Measurements from ENCODE around the gene ACSL4.
"Not testable (repeated sequence)": the region's sequence is repeated elsewhere in the genome, so short reads cannot be mapped to it uniquely, and the experiment has no call there.

The ACSL4 gene

DNA sequence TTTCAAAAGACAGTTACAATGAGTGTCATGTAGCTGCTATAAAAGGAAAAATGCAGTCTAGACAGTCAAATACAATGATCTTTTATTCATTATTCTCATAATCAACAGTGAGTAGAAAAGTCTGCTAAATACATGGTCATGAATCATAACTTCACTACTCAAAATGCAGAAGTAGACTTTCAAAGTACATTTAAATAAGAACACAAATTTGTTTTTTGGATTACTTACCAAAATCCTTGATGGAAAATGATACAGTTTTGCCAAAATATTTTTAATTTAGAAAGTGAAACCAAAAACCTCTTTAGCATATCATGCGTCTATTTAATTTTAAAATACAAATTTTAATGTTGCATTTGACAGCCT is 4.9 kb downstream of the ACSL4 start:
- DNase-seq: no peak

DNA sequence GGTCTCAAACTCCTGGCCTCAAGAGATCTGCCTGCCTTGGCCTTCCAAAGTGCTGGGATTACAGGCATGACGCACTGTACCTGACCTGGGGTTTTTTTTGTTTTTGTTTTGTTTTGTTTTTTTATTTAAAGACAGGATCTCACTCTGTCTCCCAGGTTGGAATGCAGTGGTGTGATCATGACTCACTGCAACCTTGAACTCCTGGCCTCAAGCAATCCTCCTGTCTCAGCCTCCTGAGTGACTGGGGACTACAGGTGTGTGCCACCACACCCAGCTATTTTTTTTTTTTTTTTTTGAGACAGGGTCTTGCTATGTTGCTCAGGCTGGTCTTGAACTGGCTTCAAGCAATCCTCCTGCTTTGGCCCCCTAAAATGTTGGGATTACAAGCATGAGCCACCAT is 8.1 kb downstream of the ACSL4 start:
- not testable (repeated sequence) for DNase-seq

DNA sequence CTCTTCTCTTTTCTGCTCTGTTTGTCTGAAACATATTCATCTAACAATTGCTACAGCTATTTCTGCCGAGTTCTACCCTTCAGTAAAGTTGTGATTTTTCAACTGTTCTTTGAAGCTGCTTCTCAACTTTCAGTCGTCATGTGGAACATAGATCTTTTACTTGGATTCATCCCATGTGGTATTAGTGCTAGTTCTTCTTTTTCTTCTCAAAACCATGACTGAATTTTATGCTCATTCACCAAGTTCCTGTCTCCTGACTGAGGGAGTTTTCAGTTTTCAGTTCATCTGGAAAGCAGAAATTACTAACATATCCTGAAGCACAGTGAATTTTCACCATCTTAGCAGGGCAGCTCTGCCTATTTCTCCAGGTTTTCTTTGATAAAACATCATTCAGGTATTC is 12.1 kb downstream of the ACSL4 start:
- no peak for DNase-seq

DNA sequence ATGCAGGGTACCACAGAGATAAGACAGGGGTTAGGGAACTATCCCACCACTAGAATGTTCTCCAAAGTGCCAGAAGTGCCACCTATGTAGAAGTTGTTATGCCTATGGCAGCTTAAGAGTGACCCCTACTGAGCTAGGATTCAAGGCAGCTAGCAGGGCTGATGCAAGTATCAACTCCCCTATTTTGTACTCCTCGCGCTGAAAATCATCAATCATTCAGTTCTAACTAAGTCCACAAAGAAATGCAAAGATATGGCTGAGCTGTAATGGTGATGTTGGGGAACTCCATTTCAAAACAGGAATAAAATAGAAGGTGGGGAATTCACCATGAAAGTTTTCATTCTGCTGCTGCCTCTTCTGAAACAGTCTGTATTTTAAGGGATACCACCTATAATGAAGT is 13.8 kb downstream of the ACSL4 start:
- DNase-seq: no peak

- no peak for DNase-seq
Observed at GRCh38 chrX:109716431-109717028, 16.5 kb downstream of the ACSL4 start.

- DNase-seq: no peak
Observed at GRCh38 chrX:109714340-109714958, 18.6 kb downstream of the ACSL4 start.

- DNase-seq: no peak
Observed at GRCh38 chrX:109710181-109710580, 22.9 kb downstream of the ACSL4 start.

DNA sequence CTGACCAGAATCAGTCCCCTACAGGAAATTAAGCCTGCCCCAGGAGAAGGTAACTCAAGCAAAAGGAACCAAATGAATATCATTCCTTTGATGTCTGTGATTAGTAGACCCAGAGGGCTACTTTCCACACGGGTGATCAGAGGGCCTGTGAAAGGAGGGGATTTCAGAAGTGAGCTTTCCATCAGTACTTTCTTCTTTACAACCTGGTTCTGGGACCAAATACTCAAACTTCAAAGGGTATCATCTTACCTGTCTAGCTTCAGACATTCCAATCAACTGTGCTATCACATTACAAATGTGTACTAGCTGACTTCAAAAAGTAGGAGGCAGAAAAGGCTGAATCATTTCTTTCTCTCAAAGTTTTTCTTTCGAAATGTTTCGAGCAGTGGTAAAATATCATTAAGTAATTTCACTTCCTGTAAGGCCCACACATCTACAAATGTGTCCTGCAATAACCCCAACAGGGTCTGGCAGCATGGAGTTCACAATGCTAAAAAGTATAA is 23.9 kb downstream of the ACSL4 start:
- no peak for DNase-seq

GRCh38 chrX:109707720-109708119 is 25.3 kb downstream of the ACSL4 start:
- DNase-seq: no peak

- DNase-seq: no peak
Observed at GRCh38 chrX:109707319-109707718, 25.7 kb downstream of the ACSL4 start.

DNA sequence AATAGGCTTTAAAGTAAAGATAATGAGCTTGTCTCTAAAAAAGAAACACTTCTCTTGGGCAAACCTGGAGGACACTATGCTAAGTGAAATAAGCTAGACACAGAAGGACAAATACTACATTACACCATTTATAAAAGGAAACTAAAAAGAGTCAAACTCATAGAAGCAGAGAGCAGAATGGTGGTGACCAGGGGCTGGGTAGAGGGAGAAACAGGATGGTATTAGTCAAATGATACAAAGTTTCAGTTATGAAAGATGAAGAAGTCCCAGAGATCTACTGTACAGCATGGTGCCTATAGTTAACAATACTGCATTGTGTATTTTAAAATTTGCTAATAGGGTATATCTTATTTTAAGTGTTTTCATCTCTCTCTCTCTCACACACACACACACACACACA is 28.5 kb downstream of the ACSL4 start:
- no peak for DNase-seq

DNA sequence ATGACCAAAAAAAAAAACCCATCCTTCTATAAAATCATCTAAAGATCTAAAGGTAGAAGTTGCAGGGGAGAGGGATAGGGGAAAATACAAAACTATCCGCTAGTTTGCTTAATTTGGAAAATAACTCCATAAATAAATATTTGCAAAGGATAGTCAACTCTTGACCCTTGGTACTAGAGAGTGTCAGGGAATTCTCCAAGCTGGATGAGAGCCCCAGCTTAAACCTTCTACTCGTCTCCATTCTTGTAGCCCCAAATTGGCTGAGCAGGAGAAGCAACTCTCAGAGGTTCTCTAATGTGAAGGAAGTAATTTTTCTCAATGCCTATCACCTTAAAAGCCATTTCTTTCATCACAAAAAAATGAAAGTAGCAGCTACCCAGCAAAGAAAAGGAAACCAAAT is 35.2 kb downstream of the ACSL4 start:
- no peak for DNase-seq

GRCh38 chrX:109696146-109696740 is 36.8 kb downstream of the ACSL4 start:
- DNase-seq: no peak

- DNase-seq: no peak
Observed at GRCh38 chrX:109695637-109696036, 37.4 kb downstream of the ACSL4 start.

DNA sequence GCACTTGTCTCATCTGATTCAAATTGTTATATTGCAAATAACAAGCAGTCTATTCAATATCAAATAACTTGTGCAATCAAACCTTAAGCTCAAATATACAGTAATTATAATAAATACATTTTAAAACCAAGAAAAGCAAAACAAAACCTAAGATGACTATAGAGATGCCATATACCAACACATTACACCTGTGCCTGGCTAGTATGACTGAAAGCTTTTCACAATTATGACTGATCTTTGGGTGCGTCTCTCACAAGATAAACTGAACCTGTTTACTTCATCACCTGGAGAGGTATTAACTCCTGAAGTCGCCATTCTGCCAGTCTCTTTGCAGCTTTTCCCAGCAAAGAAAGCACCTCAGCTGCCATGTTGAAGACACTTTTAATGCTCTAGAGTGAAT is 41.3 kb downstream of the ACSL4 start:
- no peak for DNase-seq

DNA sequence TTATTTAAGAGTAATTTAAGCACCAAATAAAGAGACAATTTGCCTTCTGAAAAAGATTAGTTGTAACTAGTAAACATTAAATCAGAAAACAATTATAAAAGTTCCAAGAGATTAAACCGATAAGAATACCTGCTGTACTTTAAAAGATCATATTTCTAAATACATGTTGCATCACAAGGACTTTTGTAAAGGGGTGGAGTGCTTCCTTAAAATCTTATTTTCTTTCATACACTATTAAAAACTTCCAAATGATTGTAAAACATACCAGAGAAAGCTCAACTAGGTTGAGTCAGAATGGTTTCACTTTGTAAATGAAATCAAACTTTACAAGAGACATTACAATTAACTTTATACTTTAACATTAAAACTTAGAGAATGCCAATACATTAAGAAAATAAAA is 41.8 kb downstream of the ACSL4 start:
- DNase-seq: no peak

DNA sequence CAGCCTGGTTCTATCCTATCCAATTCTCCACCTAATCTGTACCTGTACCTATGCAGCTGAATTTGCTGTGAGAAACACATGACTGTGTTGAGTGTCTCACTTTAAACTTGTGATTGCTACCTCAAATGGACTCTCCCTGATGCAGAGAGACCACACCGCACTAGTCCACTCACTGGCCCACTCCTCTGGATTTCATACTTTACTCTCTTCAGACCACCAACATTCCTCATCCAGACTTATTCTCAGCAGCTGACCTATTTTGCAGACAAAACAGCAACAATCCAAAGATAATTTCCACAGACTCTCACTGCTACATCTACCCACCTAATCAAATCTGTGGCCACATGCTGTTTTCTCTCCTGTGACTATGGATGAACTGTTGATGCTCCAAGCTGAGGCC is 45.2 kb downstream of the ACSL4 start:
- DNase-seq: no peak

- DNase-seq: no peak
Observed at GRCh38 chrX:109685656-109686078, 47.4 kb downstream of the ACSL4 start.

DNA sequence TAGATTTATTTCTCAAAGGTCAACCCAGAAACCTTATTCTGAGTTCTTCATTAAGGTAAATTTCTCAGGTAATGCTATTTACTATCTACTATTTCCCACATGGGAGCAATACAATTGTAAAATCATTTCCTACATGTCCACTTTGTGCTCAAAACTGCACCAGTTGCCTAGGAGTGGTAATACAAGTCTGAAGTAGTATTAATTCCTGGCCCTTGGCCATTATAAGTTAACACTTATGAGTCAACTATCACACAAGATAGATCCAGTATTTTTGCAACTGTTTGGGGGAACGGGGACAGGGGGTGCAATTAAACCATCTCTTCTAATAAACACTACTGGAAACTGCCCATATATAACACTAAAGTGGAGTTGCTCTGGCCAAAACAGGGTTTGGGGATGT is 48.9 kb downstream of the ACSL4 start:
- no peak for DNase-seq

DNA sequence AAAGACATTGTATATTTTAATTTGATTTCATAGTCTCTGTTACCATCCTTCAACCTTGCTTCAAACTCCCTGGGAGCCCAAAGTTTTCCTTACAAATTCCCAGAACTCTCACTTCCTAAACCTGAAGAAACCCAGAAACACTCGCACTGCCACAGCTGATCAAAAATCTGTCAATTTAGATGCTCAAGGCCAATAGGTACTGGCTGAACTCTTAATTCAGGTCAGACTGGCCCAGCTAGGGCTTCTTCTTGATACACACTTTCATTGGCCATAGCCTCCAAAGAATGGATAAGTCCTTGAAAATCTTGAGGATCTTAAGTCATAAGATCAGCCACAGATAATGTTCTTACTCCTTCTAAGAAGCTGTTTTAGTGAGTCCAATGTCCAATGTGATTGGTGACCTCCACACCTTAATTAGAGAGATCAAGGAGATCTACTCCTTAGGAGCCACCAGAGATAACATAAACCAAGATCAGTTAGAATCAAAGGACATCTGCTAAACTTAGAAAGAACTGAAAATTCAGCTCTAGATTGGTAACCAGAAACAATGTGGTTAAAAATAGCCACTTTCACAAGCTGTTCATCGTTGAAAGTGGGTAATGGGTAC is 51.5 kb downstream of the ACSL4 start:
- no peak for DNase-seq

DNA sequence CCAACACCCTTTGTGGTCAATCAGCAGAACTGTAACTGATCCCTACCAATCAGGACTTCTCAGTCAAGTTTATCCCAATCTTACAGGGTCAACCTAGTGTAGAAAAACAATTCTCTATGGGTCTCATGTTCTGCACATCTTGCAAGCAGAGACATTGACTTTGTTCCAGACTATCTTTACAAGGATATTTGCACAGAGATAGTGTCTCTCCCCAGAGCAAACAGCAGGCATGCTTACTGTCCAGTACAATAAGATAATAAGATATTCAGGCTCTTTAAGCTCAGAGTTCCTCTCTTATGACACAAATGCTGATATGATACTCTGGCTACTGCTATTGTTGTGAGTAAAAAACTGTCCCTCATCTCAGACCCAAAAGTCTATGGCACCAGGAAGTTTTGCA is 53.2 kb downstream of the ACSL4 start:
- DNase-seq: no peak

GRCh38 chrX:109672239-109672638 is 60.8 kb downstream of the ACSL4 start:
- DNase-seq: no peak

DNA sequence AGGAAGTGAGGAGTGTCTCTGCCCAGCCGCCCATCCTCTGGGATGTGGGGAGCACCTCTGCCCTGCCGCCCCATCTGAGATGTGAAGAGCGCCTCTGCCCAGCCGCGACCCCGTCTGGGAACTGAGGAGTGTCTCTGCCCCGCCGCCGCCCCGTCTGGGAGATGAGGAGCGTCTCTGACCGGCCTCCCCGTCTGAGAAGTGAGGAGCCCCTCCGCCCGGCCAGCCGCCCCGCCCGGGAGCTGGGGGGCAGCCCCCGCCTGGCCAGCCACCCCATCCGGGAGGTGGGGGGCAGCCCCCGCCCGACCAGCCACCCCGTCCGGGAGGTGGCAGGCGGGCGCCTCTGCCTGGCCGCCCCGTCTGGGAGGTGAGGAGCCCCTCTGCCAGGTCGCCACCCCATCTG is 61.9 kb downstream of the ACSL4 start:
- not testable (repeated sequence) for DNase-seq

DNA sequence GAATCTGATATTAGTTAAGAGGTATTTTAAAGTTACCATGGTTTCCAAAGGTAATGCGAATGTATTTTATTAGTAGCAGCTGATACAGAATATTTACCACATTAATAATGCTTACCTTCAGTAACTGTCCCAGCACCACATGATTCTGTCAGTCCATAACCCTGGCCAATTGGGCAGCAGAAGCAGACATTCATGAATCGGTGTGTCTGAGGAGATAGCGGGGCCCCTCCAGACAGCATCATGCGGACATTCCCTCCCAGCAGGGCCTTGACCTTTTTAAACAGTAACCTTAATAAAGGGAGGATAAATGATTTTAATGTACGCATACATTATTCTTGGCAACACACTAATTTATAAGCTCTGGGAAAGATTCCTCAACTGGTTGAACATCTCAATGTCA is 65.1 kb downstream of the ACSL4 start:
- DNase-seq: no peak
